HepG2 (cell line): ENCODE measurements around the gene SWSAP1. TPM values are rescaled to one million over a fixed set of nuclear protein-coding genes. Genes with fewer than 3 reads are reported as not detected.

ENCODE experiments used
- ATAC-seq: fragments of 200-7000 bp; cut with Tn5 transposase; 3 replicates; pipeline ENCODE4 v1.9.1; 2020; ENCODE audit warnings: mild to moderate bottlenecking, moderate library complexity
- BruUV-seq: library from RNA; stranded (reverse); fragments of 400-500 nt; replicated peaks from 2 replicates; lab custom pipeline; 2021; lab: Mats Ljungman, UMichigan
- CTCF ChIA-PET: fragments of 300-600 bp; formaldehyde crosslinking; extraction: SDS; loops from one replicate; lab custom pipeline; 2021; ENCODE audit warnings: low total read pairs, inconsistent platforms, low intra/inter-chr PET ratio; lab: Yijun Ruan, JAX
- POLR2A ChIA-PET: fragments of 350-600 bp; sonication (Branson Sonifier 250); formaldehyde crosslinking; loops from one replicate; lab custom pipeline; 2020; ENCODE audit warnings: antibody characterized with exemption, inconsistent platforms; lab: Yijun Ruan, JAX
- DNase-seq: peaks from one replicate; pipeline ENCODE4 v3.0.0-alpha.2; 2015; ENCODE audit warnings: low spot score
- FAIRE-seq: peaks from 3 replicates; lab custom pipeline; 2011; peaks lifted over from hg19 to GRCh38; lab: Jason Lieb, UNC
- H2AFZ ChIP-seq: one replicate; pipeline ENCODE4 v1.6.1; 2011; ENCODE audit warnings: low read length, inconsistent platforms
- H3K27ac ChIP-seq: fragments of 300-600 bp; 3 replicates; pipeline ENCODE4 v1.8.0; 2011; ENCODE audit warnings: mixed run types, mild to moderate bottlenecking, mixed read lengths, low read length, inconsistent platforms; ENCODE audit not compliant: insufficient read depth; ENCODE audit errors: extremely low read length
- H3K27me3 ChIP-seq, 2 experiments: fragments of 200-600 bp in 1 of 2; 2 replicates in 1 of 2; 3 replicates in 1 of 2; pipeline versions ENCODE4 v1.6.0 to v1.8.0; 2011; ENCODE audit warnings: low read length in 2 of 2, mild to moderate bottlenecking in 2 of 2, moderate library complexity in 2 of 2, inconsistent platforms in 1 of 2; ENCODE audit not compliant: insufficient read depth in 2 of 2, control insufficient read depth in 1 of 2
- H3K36me3 ChIP-seq, 2 experiments: fragments of 200-600 bp in 1 of 2; replicated peaks in 1 of 2; 2 replicates in 1 of 2; 3 replicates in 1 of 2; pipeline versions ENCODE4 v1.5.1 to v1.8.0; 2011; ENCODE audit warnings: low read length in 2 of 2, inconsistent platforms in 1 of 2; ENCODE audit not compliant: insufficient read depth in 2 of 2, control insufficient read depth in 1 of 2
- H3K4me1 ChIP-seq: 2 replicates; pipeline ENCODE4 v1.5.1; 2012; ENCODE audit warnings: low read length, inconsistent platforms; ENCODE audit not compliant: insufficient read depth
- H3K4me2 ChIP-seq: 2 replicates; pipeline ENCODE4 v1.6.0; 2011; ENCODE audit warnings: low read depth, low read length, inconsistent platforms
- H3K4me3 ChIP-seq, 3 experiments: fragments of 200-600 bp in 1 of 3; sonication (generic), shearing (Covaris generic) in 1 of 3; replicated peaks in 1 of 3; 2 replicates each; pipeline ENCODE4 v1.5.1; 2011 to 2016; ENCODE audit warnings: low read length in 3 of 3, inconsistent platforms in 2 of 3, low read depth in 2 of 3, mild to moderate bottlenecking in 2 of 3, control low read depth in 1 of 3, mixed read lengths in 1 of 3; ENCODE audit not compliant: insufficient read depth in 1 of 3
- H3K79me2 ChIP-seq: one replicate; pipeline ENCODE4 v1.6.1; 2011; ENCODE audit warnings: low read length, inconsistent platforms; ENCODE audit not compliant: insufficient read depth
- H3K9ac ChIP-seq: 2 replicates; pipeline ENCODE4 v1.6.0; 2011; ENCODE audit warnings: mild to moderate bottlenecking, low read depth, low read length, inconsistent platforms; ENCODE audit not compliant: insufficient read depth
- H3K9me3 ChIP-seq: 2 replicates; pipeline ENCODE4 v1.5.1; 2012; ENCODE audit warnings: mild to moderate bottlenecking, low read length
- H4K20me1 ChIP-seq: 2 replicates; pipeline ENCODE4 v1.6.0; 2011; ENCODE audit warnings: inconsistent platforms, mild to moderate bottlenecking, low read length, moderate library complexity; ENCODE audit not compliant: insufficient read depth
- ZNF335 ChIP-seq: sonication (generic); formaldehyde crosslinking; IDR thresholded peaks from 2 replicates; pipeline ENCODE4 v1.4.0; 2020; ENCODE audit warnings: missing genetic modification reagents
- WGBS: methylation state at CpG from one replicate; pipeline ENCODE4 v1.1.6; 2017; ENCODE audit warnings: low lambda C conversion rate; 5-methylcytosine and 5-hydroxymethylcytosine counted together
- in situ Hi-C: cut with HindIII; loops from 2 replicates; pipeline ENCODE4 v1.10.0; 2017; ENCODE audit warnings: low pct_unique_long_range_greater_than_20kb; ENCODE audit not compliant: extremely low pct_ligation_motif_present
- intact Hi-C: fragments of 100-400 bp; cut with micrococcal nuclease; formaldehyde crosslinking; loops from one replicate; pipeline ENCODE4 v1.10.0; 2022; ENCODE audit not compliant: unreplicated experiment
- polyA plus RNA-seq, 8 experiments: library from polyadenylated mRNA; depleted of rRNA in 3 of 8; stranded (reverse) in 7 of 8; unstranded in 1 of 8; fragments of >200 nt; fragmentation: Illumina TruSeq in 4 of 8; extraction: Trizol in 4 of 8; gene quantifications; 2 replicates each; pipeline versions ENCODE4 v1.2.1 to v1.2.3, GENCODE V29; 2011 to 2016; ENCODE audit warnings: low read depth in 4 of 8, missing spikeins in 1 of 8, mixed read lengths in 1 of 8; ENCODE audit not compliant: insufficient read depth in 1 of 8
- total RNA-seq, 5 experiments: library from RNA; depleted of rRNA; stranded (reverse); fragments of >200 nt; fragmentation: Illumina TruSeq; extraction: Trizol; gene quantifications; 2 replicates each; pipeline ENCODE4 v1.2.3, GENCODE V29; 2016; ENCODE audit warnings: low read depth in 1 of 5
- TF ChIP-seq, protein P1 (sequence below): sonication (generic); formaldehyde crosslinking; IDR thresholded peaks from 2 replicates; pipeline ENCODE4 v1.4.0; 2020; ENCODE audit warnings: missing genetic modification reagents
- TF ChIP-seq, protein P2 (sequence below): sonication (generic); formaldehyde crosslinking; conservative IDR thresholded peaks from 2 replicates; pipeline ENCODE4 v1.5.0; 2020; ENCODE audit warnings: missing genetic modification reagents
- TF ChIP-seq, protein P3 (sequence below): sonication (generic); formaldehyde crosslinking; IDR thresholded peaks from 2 replicates; pipeline ENCODE4; 2020; ENCODE audit warnings: missing genetic modification reagents, mild to moderate bottlenecking, borderline replicate concordance

The SWSAP1 gene
- total and polyA plus RNA-seq, 2 of the 13 experiments (the other 11 are each of a cell fraction or from before 2014, with no cell fraction given): 2.7 to 3.3 TPM

DNA sequence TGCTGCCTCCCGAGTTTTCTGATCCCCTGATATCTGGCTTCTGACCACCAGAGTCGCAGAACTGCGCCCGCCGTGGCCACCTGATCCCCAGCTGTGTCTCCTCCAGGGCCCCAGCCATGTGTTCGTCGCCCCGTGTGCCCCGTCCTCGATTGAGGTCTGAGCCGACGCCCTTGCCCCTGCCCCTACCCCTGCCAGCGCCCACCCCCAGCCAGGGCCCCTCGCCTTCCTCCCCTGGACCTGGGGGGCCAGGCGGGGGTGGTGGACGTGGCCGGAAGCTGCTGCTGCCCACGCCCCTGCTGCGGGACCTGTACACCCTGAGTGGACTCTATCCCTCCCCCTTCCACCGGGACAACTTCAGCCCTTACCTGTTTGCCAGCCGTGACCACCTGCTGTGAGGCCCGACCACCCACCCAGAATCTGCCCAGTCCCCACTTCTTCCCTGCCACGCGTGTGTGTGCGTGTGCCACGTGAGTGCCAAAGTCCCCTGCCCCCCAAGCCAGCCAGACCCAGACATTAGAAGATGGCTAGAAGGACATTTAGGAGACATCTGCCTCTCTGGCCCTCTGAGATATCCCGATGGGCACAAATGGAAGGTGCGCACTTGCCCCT, 10.1 kb upstream of the SWSAP1 start:
- POLR2A ChIA-PET: no interaction called here
- no peak for ATAC-seq

More for the DNA sequence above, 10.1 kb upstream of the SWSAP1 start:
- no peak overlapping the region for H3K4me2 ChIP-seq
- TF ChIP-seq, protein P1, sequence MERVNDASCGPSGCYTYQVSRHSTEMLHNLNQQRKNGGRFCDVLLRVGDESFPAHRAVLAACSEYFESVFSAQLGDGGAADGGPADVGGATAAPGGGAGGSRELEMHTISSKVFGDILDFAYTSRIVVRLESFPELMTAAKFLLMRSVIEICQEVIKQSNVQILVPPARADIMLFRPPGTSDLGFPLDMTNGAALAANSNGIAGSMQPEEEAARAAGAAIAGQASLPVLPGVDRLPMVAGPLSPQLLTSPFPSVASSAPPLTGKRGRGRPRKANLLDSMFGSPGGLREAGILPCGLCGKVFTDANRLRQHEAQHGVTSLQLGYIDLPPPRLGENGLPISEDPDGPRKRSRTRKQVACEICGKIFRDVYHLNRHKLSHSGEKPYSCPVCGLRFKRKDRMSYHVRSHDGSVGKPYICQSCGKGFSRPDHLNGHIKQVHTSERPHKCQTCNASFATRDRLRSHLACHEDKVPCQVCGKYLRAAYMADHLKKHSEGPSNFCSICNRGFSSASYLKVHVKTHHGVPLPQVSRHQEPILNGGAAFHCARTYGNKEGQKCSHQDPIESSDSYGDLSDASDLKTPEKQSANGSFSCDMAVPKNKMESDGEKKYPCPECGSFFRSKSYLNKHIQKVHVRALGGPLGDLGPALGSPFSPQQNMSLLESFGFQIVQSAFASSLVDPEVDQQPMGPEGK (CRISPR knock-in tag): no peak
- TF ChIP-seq, protein P2, sequence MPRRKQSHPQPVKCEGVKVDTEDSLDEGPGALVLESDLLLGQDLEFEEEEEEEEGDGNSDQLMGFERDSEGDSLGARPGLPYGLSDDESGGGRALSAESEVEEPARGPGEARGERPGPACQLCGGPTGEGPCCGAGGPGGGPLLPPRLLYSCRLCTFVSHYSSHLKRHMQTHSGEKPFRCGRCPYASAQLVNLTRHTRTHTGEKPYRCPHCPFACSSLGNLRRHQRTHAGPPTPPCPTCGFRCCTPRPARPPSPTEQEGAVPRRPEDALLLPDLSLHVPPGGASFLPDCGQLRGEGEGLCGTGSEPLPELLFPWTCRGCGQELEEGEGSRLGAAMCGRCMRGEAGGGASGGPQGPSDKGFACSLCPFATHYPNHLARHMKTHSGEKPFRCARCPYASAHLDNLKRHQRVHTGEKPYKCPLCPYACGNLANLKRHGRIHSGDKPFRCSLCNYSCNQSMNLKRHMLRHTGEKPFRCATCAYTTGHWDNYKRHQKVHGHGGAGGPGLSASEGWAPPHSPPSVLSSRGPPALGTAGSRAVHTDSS: no peak
- TF ChIP-seq, protein P3, sequence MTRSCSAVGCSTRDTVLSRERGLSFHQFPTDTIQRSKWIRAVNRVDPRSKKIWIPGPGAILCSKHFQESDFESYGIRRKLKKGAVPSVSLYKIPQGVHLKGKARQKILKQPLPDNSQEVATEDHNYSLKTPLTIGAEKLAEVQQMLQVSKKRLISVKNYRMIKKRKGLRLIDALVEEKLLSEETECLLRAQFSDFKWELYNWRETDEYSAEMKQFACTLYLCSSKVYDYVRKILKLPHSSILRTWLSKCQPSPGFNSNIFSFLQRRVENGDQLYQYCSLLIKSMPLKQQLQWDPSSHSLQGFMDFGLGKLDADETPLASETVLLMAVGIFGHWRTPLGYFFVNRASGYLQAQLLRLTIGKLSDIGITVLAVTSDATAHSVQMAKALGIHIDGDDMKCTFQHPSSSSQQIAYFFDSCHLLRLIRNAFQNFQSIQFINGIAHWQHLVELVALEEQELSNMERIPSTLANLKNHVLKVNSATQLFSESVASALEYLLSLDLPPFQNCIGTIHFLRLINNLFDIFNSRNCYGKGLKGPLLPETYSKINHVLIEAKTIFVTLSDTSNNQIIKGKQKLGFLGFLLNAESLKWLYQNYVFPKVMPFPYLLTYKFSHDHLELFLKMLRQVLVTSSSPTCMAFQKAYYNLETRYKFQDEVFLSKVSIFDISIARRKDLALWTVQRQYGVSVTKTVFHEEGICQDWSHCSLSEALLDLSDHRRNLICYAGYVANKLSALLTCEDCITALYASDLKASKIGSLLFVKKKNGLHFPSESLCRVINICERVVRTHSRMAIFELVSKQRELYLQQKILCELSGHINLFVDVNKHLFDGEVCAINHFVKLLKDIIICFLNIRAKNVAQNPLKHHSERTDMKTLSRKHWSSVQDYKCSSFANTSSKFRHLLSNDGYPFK (CRISPR knock-in tag): no peak
- TF ChIP-seq ZNF335 (CRISPR knock-in tag): no peak
- in situ Hi-C loops (no loop called here), intact Hi-C loops (no loop called here)
- WGBS: 96% methylated on average over 24 of the region's 28 CpGs
- DNase-seq (no peak), FAIRE-seq (no peak)
- no peaks in the 10 kb centered on the region for H4K20me1 ChIP-seq
- BruUV-seq: no TSS peak
- H3K79me2 ChIP-seq: no peaks in the 10 kb centered on the region
- H3K4me3 ChIP-seq: no peak overlapping the region
- H3K9ac ChIP-seq: no peak overlapping the region
- H3K27ac ChIP-seq: no peak overlapping the region
- H3K27me3 ChIP-seq: no peaks in the 10 kb centered on the region
- H3K9me3 ChIP-seq: no peaks in the 10 kb centered on the region
- H3K36me3 ChIP-seq: peaks cover 5 to 10% of the 10 kb centered on the region in 2 experiments; a peak in 3 of 5 replicates
- 0 out of 2 replicates have a peak, but pooled peaks cover 4% of the 10 kb centered on the region for H3K4me1 ChIP-seq
- CTCF ChIA-PET: no interaction called here
- H2AFZ ChIP-seq: no peak overlapping the region
